HT1080 (cell line): ENCODE measurements around the gene PLXDC2. TPM values are rescaled to one million over a fixed set of nuclear protein-coding genes. Genes with fewer than 3 reads are reported as not detected.

Experiments
- DNase-seq: peaks from one replicate; pipeline ENCODE4 v3.0.0-alpha.2; 2015; ENCODE audit warnings: low read depth
- total RNA-seq: library from RNA; depleted of rRNA; stranded (reverse); fragments of >200 nt; shearing (Covaris generic); gene quantifications from 2 replicates; pipeline ENCODE4 v1.2.3, GENCODE V29; 2014

Gene PLXDC2
- total RNA-seq, 1 experiment from 2014 or later, result 0.48 TPM

- DNase-seq, result no peak
Observed at GRCh38 chr10:19908991-19909696, 92.9 kb downstream of the PLXDC2 start.

- no peak for DNase-seq
Observed at GRCh38 chr10:19911886-19912285, 95.7 kb downstream of the PLXDC2 start.

- DNase-seq, result no peak
Observed at GRCh38 chr10:19913987-19914386, 97.8 kb downstream of the PLXDC2 start.

- DNase-seq, result no peak
Observed at GRCh38 chr10:19915125-19915524, 98.9 kb downstream of the PLXDC2 start.

GRCh38 chr10:19915816-19916215 is 99.6 kb downstream of the PLXDC2 start:
- DNase-seq, result no peak

- no peak for DNase-seq
Observed at GRCh38 chr10:19917751-19918478, 101.7 kb downstream of the PLXDC2 start.

GRCh38 chr10:19918794-19919193 is 102.6 kb downstream of the PLXDC2 start:
- DNase-seq, result no peak

- no peak for DNase-seq
Observed at GRCh38 chr10:19919671-19920070, 103.4 kb downstream of the PLXDC2 start.

GRCh38 chr10:19920075-19920726 is 104.0 kb downstream of the PLXDC2 start:
- DNase-seq, result no peak

GRCh38 chr10:19921300-19922140 is 105.3 kb downstream of the PLXDC2 start:
- DNase-seq, result no peak

- DNase-seq, result peak; percentile 4
Observed at GRCh38 chr10:19922236-19922963, 106.2 kb downstream of the PLXDC2 start.

- DNase-seq, result no peak
Observed at GRCh38 chr10:19925064-19925463, 108.8 kb downstream of the PLXDC2 start.

GRCh38 chr10:19928936-19929335 is 112.7 kb downstream of the PLXDC2 start:
- DNase-seq, result no peak

GRCh38 chr10:19929506-19930140 is 113.4 kb downstream of the PLXDC2 start:
- peak; percentile 16 for DNase-seq

- peak; percentile 7 for DNase-seq
Observed at GRCh38 chr10:19930936-19931893, 115.0 kb downstream of the PLXDC2 start.

- DNase-seq, result no peak
Observed at GRCh38 chr10:19931894-19932590, 115.8 kb downstream of the PLXDC2 start.

- DNase-seq, result no peak
Observed at GRCh38 chr10:19932806-19933371, 116.7 kb downstream of the PLXDC2 start.

GRCh38 chr10:19933772-19934171 is 117.5 kb downstream of the PLXDC2 start:
- DNase-seq, result no peak
